ENCODE measurements around the gene GHRH.

Gene GHRH

GRCh38 chr20:37238935-37239451 lies 22.6 kb downstream of the GHRH start:
- peaks cover 46% of the 10 kb centered on the region for H3K36me3 ChIP-seq (ENCODE audit: control insufficient read depth, insufficient read depth, low read length)
- no peak overlapping the region for H3K4me3 ChIP-seq (ENCODE audit: low read length)
- H3K4me1 ChIP-seq (ENCODE audit: control insufficient read depth, insufficient read depth, low read length), result peaks cover 5% of the 10 kb centered on the region
- H3K9ac ChIP-seq (ENCODE audit: low read length), result no peak overlapping the region
- H3K27me3 ChIP-seq (ENCODE audit: control insufficient read depth, insufficient read depth, low read length), result no peaks in the 10 kb centered on the region
- H3K27ac ChIP-seq (ENCODE audit: low read depth, low read length), result no peak overlapping the region

- H3K4me1 ChIP-seq (ENCODE audit: control insufficient read depth, insufficient read depth, low read length), result no peaks in the 10 kb centered on the region
- no peaks in the 10 kb centered on the region for H3K27me3 ChIP-seq (ENCODE audit: control insufficient read depth, insufficient read depth, low read length)
- no peak overlapping the region for H3K4me3 ChIP-seq (ENCODE audit: low read length)
- peaks cover 50% of the 10 kb centered on the region for H3K36me3 ChIP-seq (ENCODE audit: control insufficient read depth, insufficient read depth, low read length)
- H3K27ac ChIP-seq (ENCODE audit: low read depth, low read length), result no peak overlapping the region
- H3K9ac ChIP-seq (ENCODE audit: low read length), result no peak overlapping the region
Observed at GRCh38 chr20:37238426-37238825, 23.2 kb downstream of the GHRH start.

- Histone ChIP-seq H3K27ac (ENCODE audit: low read depth, low read length) (no peak overlapping the region), H3K4me3 (ENCODE audit: low read length) (no peak overlapping the region), H3K27me3 (ENCODE audit: control insufficient read depth, insufficient read depth, low read length) (no peaks in the 10 kb centered on the region), H3K9ac (ENCODE audit: low read length) (no peak overlapping the region), H3K36me3 (ENCODE audit: control insufficient read depth, insufficient read depth, low read length) (peaks cover 51% of the 10 kb centered on the region), H3K4me1 (ENCODE audit: control insufficient read depth, insufficient read depth, low read length) (no peaks in the 10 kb centered on the region)
Observed at GRCh38 chr20:37237656-37238055, 24.0 kb downstream of the GHRH start.

- H3K9ac ChIP-seq (ENCODE audit: low read length), result no peak overlapping the region
- H3K4me3 ChIP-seq (ENCODE audit: low read length), result no peak overlapping the region
- H3K27me3 ChIP-seq (ENCODE audit: control insufficient read depth, insufficient read depth, low read length), result no peaks in the 10 kb centered on the region
- peaks cover 52% of the 10 kb centered on the region for H3K36me3 ChIP-seq (ENCODE audit: control insufficient read depth, insufficient read depth, low read length)
- H3K27ac ChIP-seq (ENCODE audit: low read depth, low read length), result no peak overlapping the region
- H3K4me1 ChIP-seq (ENCODE audit: control insufficient read depth, insufficient read depth, low read length), result no peaks in the 10 kb centered on the region
Observed at GRCh38 chr20:37236462-37236861, 25.2 kb downstream of the GHRH start.

- no peak overlapping the region for H3K4me3 ChIP-seq (ENCODE audit: low read length)
- H3K27ac ChIP-seq (ENCODE audit: low read depth, low read length), result no peak overlapping the region
- peaks cover 62% of the 10 kb centered on the region for H3K36me3 ChIP-seq (ENCODE audit: control insufficient read depth, insufficient read depth, low read length)
- H3K9ac ChIP-seq (ENCODE audit: low read length), result no peak overlapping the region
- H3K4me1 ChIP-seq (ENCODE audit: control insufficient read depth, insufficient read depth, low read length), result no peaks in the 10 kb centered on the region
- no peaks in the 10 kb centered on the region for H3K27me3 ChIP-seq (ENCODE audit: control insufficient read depth, insufficient read depth, low read length)
Observed at GRCh38 chr20:37235065-37235464, 26.5 kb downstream of the GHRH start.

DNA sequence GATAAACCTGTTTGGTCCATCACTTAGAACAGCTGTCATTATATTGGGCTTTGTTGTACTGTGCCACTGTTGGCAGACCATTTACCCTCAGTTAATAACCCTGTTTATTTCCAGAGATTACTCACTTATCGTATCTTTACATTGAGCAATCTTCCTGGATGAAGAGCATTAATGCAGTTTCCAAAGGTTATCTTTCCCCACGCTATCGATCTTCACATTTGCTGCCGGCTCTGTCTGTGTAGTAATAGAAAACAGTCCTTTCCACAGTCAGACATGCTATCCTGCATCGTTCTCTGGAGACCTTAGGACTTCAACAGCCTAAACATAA lies 27.4 kb downstream of the GHRH start:
- no peak overlapping the region for H3K27ac ChIP-seq (ENCODE audit: low read depth, low read length)
- H3K4me3 ChIP-seq (ENCODE audit: low read length), result no peak overlapping the region
- no peaks in the 10 kb centered on the region for H3K4me1 ChIP-seq (ENCODE audit: control insufficient read depth, insufficient read depth, low read length)

DNA sequence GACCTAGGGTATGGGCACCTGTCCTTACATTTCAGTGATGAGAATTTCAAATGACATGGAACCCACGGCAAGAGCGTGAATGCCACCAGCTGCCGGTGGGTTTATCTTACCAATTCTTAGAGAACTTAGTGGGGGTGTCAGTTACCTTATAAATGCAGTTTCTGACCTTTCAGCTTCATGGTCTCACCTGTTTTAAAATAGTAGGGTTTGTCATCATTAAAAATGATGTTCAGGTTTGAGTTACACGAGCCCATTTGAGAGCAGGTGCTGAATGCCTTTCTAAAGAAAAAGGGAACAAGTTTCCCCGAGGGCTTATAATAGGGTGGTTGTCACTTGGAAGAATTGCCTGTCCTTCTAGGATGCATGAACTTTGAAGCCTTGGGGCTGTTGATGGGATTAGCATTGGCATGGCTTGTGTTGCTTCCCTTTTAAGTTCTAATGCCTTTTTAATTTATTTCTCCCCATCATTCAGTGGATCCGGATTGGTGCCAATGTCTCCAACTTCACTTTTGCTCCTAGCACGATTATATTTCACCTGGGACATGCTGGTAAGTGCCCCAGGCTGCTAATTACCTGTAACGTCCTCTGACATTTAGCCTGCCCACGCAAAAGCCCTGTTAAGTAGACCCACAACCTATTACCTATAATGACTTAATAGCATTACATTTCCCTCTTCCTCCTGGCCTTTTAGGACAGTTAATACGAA lies 27.9 kb downstream of the GHRH start:
- H3K36me3 ChIP-seq (ENCODE audit: control insufficient read depth, insufficient read depth, low read length), result peaks cover 65% of the 10 kb centered on the region
- H3K4me1 ChIP-seq (ENCODE audit: control insufficient read depth, insufficient read depth, low read length), result no peaks in the 10 kb centered on the region

More for the DNA sequence above, 27.4 kb downstream of the GHRH start:
- no peaks in the 10 kb centered on the region for H3K27me3 ChIP-seq (ENCODE audit: control insufficient read depth, insufficient read depth, low read length)
- H3K36me3 ChIP-seq (ENCODE audit: control insufficient read depth, insufficient read depth, low read length), result peaks cover 67% of the 10 kb centered on the region
- H3K9ac ChIP-seq (ENCODE audit: low read length), result no peak overlapping the region

GRCh38 chr20:37231947-37232630 lies 29.5 kb downstream of the GHRH start:
- H3K9ac ChIP-seq (ENCODE audit: low read length), result no peak overlapping the region
- peaks cover 60% of the 10 kb centered on the region for H3K36me3 ChIP-seq (ENCODE audit: control insufficient read depth, insufficient read depth, low read length)
- H3K4me1 ChIP-seq (ENCODE audit: control insufficient read depth, insufficient read depth, low read length), result no peaks in the 10 kb centered on the region
- no peak overlapping the region for H3K4me3 ChIP-seq (ENCODE audit: low read length)
- H3K27ac ChIP-seq (ENCODE audit: low read depth, low read length), result no peak overlapping the region
- H3K27me3 ChIP-seq (ENCODE audit: control insufficient read depth, insufficient read depth, low read length), result no peaks in the 10 kb centered on the region

More for the DNA sequence above, 27.9 kb downstream of the GHRH start:
- no peak overlapping the region for H3K9ac ChIP-seq (ENCODE audit: low read length)
- no peak overlapping the region for H3K4me3 ChIP-seq (ENCODE audit: low read length)
- no peaks in the 10 kb centered on the region for H3K27me3 ChIP-seq (ENCODE audit: control insufficient read depth, insufficient read depth, low read length)
- no peak overlapping the region for H3K27ac ChIP-seq (ENCODE audit: low read depth, low read length)

DNA sequence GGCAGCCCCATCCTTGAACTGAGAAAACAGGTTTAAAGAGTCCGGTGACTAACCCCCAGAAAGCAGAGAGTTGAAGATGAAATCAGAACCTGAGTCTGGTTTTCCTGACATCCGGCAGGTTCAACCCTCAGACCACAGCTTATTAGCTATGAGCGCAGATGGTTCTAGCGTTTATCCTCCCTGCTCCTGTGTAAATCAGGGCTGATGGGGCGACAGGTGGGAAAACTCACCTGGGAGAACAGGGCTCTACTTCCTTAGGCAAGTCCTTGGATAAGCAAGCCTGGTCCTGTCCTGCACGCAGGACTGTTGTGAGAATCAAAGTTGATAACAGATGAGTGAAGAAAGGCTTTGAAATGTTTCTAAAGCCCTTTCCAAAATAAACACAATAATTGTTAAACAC lies 31.4 kb downstream of the GHRH start:
- peaks cover 59% of the 10 kb centered on the region for H3K36me3 ChIP-seq (ENCODE audit: control insufficient read depth, insufficient read depth, low read length)
- H3K4me1 ChIP-seq (ENCODE audit: control insufficient read depth, insufficient read depth, low read length), result no peaks in the 10 kb centered on the region
- no peaks in the 10 kb centered on the region for H3K27me3 ChIP-seq (ENCODE audit: control insufficient read depth, insufficient read depth, low read length)
- H3K4me3 ChIP-seq (ENCODE audit: low read length), result no peak overlapping the region
- no peak overlapping the region for H3K9ac ChIP-seq (ENCODE audit: low read length)
- H3K27ac ChIP-seq (ENCODE audit: low read depth, low read length), result no peak overlapping the region

GRCh38 chr20:37229357-37229756 lies 32.3 kb downstream of the GHRH start:
- Histone ChIP-seq H3K27ac (ENCODE audit: low read depth, low read length) (no peak overlapping the region), H3K9ac (ENCODE audit: low read length) (no peak overlapping the region), H3K4me1 (ENCODE audit: control insufficient read depth, insufficient read depth, low read length) (no peaks in the 10 kb centered on the region), H3K4me3 (ENCODE audit: low read length) (no peak overlapping the region), H3K27me3 (ENCODE audit: control insufficient read depth, insufficient read depth, low read length) (no peaks in the 10 kb centered on the region), H3K36me3 (ENCODE audit: control insufficient read depth, insufficient read depth, low read length) (peaks cover 57% of the 10 kb centered on the region)

DNA sequence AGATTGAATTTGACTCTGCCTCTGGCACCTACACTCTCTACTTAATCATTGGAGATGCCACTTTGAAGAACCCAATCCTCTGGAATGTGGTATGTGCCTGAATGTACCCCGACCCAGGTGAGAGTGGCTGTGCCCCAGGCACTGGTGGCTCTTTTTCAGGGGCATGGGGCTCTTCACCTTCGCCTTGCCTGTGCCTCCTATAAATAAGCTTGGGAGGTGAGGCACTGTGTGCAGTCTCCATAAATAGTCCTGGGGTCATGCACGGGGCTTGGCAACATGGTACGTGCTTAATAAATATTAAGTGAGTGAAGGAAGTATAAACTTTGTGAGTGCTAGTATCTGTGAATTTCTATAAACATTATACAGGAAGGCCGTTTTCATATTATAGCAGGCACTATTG lies 33.0 kb downstream of the GHRH start:
- H3K27ac ChIP-seq (ENCODE audit: low read depth, low read length), result no peak overlapping the region
- H3K4me1 ChIP-seq (ENCODE audit: control insufficient read depth, insufficient read depth, low read length), result no peaks in the 10 kb centered on the region
- peaks cover 56% of the 10 kb centered on the region for H3K36me3 ChIP-seq (ENCODE audit: control insufficient read depth, insufficient read depth, low read length)

DNA sequence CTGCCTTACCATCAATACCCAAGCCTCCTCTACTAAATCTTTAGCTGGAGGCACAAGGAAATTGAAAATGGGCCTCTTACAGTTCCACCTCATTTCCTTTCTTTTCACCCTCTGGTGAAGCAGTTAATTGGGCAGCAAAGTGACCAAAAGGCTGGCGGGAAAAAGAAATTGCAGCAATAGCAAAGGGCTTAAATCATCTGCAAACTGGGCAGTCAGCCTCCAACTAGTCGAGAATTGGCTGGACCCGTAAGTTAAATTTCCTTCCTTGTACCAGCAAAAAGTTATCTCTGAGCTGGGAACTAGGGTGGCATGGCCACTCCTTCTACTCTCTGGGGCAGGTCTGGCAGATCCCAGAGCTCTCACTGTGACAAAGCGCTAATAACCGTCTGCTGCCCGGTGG lies 33.5 kb downstream of the GHRH start:
- H3K4me3 ChIP-seq (ENCODE audit: low read length), result no peak overlapping the region
- peaks cover 54% of the 10 kb centered on the region for H3K36me3 ChIP-seq (ENCODE audit: control insufficient read depth, insufficient read depth, low read length)
- no peak overlapping the region for H3K9ac ChIP-seq (ENCODE audit: low read length)
- H3K27me3 ChIP-seq (ENCODE audit: control insufficient read depth, insufficient read depth, low read length), result no peaks in the 10 kb centered on the region
- H3K27ac ChIP-seq (ENCODE audit: low read depth, low read length), result no peak overlapping the region
- H3K4me1 ChIP-seq (ENCODE audit: control insufficient read depth, insufficient read depth, low read length), result no peaks in the 10 kb centered on the region

More for the DNA sequence above, 33.0 kb downstream of the GHRH start:
- H3K27me3 ChIP-seq (ENCODE audit: control insufficient read depth, insufficient read depth, low read length), result no peaks in the 10 kb centered on the region
- H3K4me3 ChIP-seq (ENCODE audit: low read length), result no peak overlapping the region
- no peak overlapping the region for H3K9ac ChIP-seq (ENCODE audit: low read length)

DNA sequence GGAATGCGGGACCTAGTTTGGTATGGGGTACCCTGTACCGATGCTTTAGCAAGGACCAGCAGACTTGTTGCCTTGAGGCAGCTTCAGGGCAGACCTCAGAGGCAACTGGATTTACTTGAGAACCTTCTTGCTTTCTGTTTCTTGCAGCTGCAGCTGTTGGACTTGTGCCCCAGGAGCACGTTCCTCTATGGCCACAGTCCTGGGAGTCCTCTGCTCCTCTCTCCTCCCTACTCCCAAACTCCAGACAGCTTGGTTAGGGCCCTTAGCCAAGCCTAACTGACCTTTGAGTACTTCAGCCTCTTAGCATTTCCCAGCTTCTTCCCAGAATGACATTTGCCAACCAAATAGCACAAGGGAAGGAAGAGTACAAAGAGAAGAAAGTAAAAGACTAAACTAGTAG lies 34.7 kb downstream of the GHRH start:
- Histone ChIP-seq H3K27me3 (ENCODE audit: control insufficient read depth, insufficient read depth, low read length) (no peaks in the 10 kb centered on the region), H3K36me3 (ENCODE audit: control insufficient read depth, insufficient read depth, low read length) (peaks cover 50% of the 10 kb centered on the region), H3K4me3 (ENCODE audit: low read length) (no peak overlapping the region), H3K4me1 (ENCODE audit: control insufficient read depth, insufficient read depth, low read length) (no peaks in the 10 kb centered on the region), H3K9ac (ENCODE audit: low read length) (no peak overlapping the region), H3K27ac (ENCODE audit: low read depth, low read length) (no peak overlapping the region)
